Myocyte (in vitro differentiated cells): Measurements from ENCODE around the gene AKIRIN2. TPM values are rescaled to one million over a fixed set of nuclear protein-coding genes. Genes with fewer than 3 reads are reported as not detected.

Source experiments
- DNase-seq: peaks from one replicate; pipeline ENCODE4 v3.0.0-alpha.2; 2012; ENCODE audit warnings: low read depth
- total RNA-seq: library from RNA; depleted of rRNA; stranded (reverse); fragments of >200 nt; gene quantifications from 2 replicates; pipeline ENCODE4 v1.2.3, GENCODE V29; 2014

The AKIRIN2 gene
- total RNA-seq, 1 donor from 2014 or later: 31.0 TPM

DNA sequence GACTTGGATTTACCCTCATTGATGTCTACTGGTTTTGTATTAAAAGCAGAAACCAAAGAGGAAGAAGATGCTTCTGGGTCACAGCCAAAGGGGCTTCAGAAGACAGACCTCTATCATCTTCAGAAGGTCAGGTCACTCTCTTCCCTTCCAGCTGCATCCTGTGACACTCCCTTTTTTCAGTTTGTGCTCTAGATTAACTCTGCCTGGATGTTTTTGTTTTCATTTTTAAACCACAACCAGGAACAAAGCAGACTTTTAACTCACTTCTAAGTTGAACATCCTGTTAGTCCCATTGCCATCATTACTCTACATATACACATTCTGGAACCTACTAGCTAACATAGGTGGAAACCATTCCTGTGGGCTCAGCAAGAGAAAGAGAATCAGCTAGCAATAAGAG lies 45.2 kb downstream of the AKIRIN2 start:
- DNase-seq: no peak

DNA sequence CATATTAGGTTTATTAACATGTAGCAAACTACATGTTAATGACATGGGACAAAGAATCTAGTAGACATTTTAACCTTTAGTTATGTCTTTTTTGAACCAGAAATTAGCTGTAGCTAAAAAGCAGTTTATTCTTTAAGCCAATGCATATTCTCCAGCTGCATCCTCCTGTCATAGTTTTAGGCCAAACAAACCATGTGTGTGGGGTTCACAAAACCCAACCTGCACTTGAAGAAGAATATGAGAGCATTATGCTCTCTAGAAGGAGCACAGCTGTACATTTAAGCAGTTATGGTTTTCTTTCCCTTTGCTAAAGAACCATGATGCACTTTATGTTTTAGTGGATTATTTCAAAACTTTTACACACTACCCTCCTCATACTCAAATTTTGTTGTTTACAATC lies 46.2 kb downstream of the AKIRIN2 start:
- no peak for DNase-seq

DNA sequence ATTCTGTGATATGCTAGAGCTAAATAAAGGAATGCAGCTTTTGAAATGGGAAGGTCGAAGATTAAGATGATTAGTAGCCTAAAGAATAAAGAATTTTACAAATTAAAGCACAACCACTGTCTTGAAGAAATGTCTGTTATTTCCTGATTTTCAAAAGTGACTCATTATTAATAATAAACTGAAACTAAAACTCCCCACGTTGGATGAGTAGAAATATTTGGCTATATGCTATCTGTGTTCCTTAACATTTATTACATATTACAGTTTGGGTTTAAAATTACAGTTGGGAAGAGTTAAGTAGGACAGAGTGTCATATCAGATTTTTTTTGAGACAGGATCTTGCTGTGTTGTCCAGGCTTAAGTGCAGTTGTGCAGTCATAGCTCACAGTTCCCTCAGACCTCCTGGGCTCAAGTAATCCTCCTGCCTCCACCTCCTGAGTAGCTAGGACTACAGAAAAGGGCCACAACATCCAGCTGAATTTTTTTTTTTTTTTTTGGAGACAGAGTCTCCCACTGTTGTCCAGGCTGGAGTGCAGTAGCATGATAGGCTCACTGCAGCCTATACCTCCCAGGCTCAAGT lies 47.1 kb downstream of the AKIRIN2 start:
- no peak for DNase-seq

DNA sequence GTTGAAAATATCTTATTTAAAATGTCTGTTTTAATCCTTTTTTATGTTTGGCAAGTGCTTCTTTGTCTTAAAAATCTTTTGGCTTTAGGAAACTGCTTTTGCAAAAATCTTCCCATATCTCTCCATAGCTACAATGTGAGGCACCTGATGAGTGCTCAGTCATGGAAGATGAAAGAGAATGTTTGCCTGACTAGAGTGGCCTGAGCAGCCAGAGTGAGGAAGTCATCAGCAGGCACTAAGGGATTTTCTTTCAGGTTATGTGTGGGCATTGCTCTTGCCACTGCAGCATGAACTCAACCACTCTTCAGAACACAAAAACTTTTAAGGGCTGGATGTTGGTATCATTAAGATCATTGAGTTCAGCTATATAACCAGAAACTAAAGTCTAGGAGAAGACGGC lies 47.9 kb downstream of the AKIRIN2 start:
- no peak for DNase-seq

DNA sequence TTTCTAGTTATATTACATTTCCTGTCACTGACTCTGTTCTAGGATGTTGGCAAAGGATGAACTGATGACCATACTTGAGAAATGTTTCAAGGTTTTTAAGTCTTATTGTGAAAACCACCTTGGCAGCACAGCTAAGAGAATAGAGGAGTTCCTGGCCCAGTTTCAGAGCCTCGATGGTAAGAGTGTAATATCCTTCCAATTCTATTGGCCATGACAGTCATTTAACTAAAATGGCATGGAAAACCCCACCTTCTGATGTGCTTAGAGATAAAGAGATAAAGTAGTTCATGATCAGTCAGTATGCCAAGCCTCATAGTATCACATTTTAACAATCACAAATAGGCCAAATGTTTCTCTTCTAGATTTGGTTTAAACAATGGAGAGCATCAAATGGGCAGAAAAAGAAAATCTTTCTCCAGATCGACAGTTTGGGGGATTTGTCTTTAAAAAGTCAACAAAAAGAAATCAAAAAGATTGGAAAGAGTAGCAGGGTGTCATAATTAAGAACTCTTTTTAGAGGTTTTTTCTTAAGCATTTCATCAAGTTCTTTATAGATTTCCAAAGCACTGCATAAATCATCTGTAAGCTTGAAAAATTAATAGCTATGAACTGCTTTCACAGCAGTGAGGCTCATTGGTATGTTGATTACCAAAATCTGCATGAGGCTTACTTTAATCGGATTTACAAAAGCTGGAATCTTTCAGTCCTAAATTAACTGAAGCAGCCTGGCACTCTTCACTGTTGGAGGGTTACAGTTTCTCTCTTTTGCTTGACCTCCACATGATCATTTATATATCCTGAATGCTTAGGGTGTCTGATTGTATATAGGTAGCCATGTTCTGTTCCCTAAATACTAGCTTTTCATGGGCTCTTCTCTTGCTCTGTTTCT lies 48.7 kb downstream of the AKIRIN2 start:
- no peak for DNase-seq

DNA sequence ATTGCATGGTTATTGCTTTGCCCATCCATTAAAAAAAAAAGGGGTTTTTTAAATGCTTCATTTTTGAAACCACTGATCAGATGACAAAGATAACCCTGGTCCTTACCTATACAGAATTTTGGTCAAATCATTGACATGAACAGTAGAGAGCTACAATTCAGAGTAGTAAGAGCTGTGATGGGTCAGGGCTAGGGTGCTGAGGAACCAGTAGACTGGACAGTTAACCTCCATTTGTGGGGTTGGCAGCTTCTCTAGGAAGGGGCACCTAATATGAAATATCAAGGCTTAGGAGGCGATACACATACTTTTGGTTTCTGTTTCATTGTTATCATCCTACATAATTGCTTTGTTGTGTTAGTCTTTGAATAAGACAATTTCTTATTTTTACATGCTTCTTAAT lies 57.0 kb downstream of the AKIRIN2 start:
- no peak for DNase-seq

DNA sequence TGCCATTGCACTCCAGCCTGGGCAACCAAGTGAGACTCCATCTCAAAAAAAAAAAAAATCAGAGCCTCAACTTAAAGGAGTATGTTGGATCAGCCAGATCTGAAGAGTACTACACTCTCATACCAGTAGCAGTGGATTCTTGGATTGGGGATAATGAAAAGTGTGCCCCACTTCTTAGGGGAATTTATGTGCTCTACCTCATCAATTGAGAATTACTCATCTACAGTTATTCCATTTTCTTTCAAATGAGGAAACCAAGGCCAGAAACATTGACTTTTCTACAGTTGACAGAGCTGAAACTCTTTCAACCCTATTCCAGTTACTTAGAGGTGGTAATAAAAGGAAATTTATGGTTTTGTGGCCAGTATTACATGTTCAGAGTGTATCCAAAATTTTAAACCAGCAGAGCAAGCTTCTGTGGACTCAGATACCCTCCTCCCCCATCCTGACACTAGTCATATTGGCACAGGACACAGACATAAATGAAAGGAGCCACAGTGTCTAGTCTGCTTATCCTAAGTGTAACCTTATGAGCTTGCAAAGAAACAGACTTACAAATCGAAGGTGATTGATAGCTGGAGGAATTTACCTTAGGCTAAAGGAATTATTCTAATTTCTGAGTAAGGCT lies 60.9 kb downstream of the AKIRIN2 start:
- DNase-seq: no peak

DNA sequence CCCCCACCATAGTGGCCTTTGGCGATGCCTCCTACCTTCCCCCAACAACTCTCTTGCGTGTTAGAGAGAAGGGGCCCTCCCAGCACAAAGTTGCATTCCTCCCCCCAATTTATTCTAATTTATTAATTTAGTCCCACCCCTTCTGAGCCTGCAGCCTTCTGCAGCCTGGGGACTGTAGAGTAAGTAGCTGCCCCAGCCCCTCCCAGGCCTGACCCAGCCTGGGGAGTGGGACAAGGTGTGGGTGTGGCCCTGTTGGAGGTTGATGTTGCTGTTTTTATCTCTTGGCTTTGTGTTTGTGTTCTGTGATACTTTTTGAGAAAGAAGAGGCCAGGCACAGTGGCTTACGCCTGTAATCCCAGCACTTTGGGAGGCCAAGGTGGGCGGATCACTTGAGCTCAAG lies 62.7 kb downstream of the AKIRIN2 start:
- no peak for DNase-seq

DNA sequence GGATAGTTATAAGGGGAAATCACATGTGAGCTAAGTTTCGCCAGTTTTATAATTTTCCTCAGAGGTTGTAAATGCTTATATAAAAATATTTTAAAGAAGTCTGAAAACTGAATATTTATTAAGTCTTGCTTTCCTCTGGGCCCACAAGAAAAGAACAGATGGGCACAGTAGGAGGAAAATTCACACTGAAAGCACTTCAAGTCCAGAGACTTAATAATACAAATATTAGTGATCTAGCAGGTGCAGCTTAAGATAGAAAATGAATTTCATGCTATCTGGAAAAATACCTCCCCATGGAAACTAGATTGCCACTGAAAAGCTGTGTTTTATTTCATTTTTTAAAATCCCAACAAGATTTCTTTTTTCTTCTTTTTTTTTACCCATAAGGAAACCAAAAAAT lies 64.9 kb downstream of the AKIRIN2 start:
- no peak for DNase-seq

DNA sequence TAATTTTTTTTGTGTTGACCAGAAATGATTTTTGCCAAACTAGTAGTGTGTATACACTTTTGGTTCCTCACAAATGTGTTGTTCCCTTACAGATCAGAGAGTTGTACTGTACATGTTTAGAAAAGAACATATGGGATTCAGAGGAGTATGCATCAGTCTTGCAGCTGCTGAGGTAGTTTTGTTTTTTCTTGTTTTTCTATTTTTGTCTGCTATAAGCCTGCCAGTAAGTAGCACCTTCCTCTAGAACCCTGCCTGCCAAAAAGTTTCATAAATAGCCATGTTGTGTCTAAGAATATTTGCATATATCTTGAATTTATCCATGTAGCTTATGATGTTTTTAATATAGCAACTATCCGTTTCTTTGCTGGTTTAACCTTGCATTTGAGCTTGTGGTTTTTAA lies 65.7 kb downstream of the AKIRIN2 start:
- DNase-seq: no peak

DNA sequence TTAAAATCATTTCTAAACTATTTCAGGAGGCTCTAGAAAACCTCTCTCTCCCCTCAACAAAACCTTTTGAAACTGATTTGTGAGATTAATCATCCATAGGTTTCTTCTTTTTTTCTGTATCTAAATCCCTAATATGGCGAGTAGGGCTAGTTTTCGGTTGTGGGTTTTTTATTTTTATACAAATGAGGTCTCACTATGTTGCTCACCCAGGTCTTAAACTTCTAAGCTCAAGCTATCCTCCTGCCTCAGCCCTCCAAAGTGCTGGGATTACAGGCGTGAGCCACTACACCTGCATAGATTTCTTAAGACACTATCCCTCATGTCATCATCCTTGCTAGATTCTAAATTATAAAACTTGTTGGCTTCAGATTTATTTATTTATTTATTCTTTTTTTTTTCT lies 68.2 kb downstream of the AKIRIN2 start:
- DNase-seq: no peak

DNA sequence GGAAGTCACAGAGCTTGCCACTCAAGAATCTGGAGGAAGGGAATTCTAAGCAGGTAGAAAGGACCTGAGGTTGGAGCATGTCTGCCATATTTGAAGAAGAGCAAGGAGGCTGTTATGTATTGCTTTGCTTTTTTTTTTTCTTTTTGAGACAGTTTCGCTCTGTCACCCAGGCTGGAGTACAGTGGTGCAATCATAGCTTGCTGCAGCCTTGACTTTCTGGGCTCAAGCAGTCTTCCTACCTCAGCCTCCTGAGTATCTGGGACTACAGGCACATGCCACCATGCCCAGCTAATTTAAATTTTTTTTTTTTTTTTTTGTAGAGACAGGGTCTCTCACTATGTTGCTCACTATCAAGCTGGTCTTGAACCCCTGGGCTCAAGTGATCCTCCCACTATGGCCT lies 71.3 kb downstream of the AKIRIN2 start:
- no peak for DNase-seq

DNA sequence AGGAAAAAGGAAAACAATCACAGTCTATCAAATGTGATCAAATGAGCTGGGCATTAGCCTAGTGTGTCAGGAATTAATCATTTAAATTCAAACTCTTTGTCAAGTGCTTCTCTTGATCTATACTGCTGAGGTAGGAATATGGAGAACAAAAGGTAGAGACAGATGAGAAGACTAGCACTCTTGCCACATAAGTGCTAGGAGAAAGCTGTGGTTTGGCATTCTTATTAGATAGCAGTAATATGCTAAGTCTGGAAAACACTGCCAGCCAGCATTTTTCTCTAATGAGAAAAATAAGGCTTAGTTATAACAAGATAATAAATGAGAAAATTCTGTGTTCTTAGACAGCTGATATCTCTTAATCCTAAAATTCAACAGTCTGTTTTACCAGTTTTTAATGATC lies 73.2 kb downstream of the AKIRIN2 start:
- DNase-seq: peak; percentile 62

DNA sequence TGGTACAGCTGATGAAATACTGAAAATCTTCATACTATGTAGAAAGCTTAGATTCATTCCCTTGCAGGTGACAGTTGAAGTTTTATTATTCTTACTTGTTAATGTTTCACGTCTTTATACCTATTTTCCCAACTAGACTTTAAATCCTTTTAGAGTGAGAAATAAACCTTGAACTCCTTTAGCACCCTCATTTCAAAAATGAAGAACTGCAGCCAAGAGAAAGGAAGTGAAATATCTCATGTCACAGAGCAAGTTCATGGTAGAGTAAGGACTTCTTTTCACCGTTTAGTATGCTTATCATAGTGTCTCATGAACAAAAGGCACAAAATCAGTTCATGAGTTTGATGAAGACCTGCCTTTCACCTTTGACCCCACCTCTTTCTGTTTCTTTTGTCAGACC lies 73.6 kb downstream of the AKIRIN2 start:
- no peak for DNase-seq

Other genes with a start within 250 kb of the AKIRIN2 start
- 10.9 and 16.7 TPM in 2 replicates for gene SLC35A1, start 229.3 kb downstream of the AKIRIN2 start, total RNA-seq
- gene RARS2, start 112.2 kb downstream of the AKIRIN2 start, total RNA-seq: 28.7 and 31.2 TPM in 2 replicates
- 29.8 and 31.4 TPM in 2 replicates for gene ORC3, start 112.1 kb downstream of the AKIRIN2 start, total RNA-seq